Transverse colon (tissue), 3 donors: ENCODE results near the gene ARHGAP6.

ENCODE experiments used
- EP300 ChIP-seq: sonication (generic); formaldehyde crosslinking; IDR thresholded peaks from one replicate; pipeline ENCODE4 v1.6.1; 2017; ENCODE audit warnings: antibody characterized with exemption, low read depth
- POLR2A ChIP-seq: fragments of 450-650 bp; IDR thresholded peaks from one replicate; pipeline ENCODE4 v1.6.1; 2016; ENCODE audit warnings: antibody characterized with exemption, mild to moderate bottlenecking, moderate library complexity
- TF ChIP-seq, protein P1 (sequence below), 5 experiments: fragments of 200-600 bp in 3 of 5; fragments of 450-650 bp in 2 of 5; sonication (generic) in 3 of 5; IDR thresholded peaks; 1 replicate in 2 of 5; 2 replicates in 3 of 5; pipeline ENCODE4 v1.5.1; 2016 to 2017; ENCODE audit warnings: antibody characterized with exemption in 5 of 5, inconsistent platforms in 3 of 5, mild to moderate bottlenecking in 2 of 5, moderate library complexity in 1 of 5

GRCh38 chrX:11164433-11164832 is 501.3 kb downstream of the ARHGAP6 start:
- TF ChIP-seq, protein P1, sequence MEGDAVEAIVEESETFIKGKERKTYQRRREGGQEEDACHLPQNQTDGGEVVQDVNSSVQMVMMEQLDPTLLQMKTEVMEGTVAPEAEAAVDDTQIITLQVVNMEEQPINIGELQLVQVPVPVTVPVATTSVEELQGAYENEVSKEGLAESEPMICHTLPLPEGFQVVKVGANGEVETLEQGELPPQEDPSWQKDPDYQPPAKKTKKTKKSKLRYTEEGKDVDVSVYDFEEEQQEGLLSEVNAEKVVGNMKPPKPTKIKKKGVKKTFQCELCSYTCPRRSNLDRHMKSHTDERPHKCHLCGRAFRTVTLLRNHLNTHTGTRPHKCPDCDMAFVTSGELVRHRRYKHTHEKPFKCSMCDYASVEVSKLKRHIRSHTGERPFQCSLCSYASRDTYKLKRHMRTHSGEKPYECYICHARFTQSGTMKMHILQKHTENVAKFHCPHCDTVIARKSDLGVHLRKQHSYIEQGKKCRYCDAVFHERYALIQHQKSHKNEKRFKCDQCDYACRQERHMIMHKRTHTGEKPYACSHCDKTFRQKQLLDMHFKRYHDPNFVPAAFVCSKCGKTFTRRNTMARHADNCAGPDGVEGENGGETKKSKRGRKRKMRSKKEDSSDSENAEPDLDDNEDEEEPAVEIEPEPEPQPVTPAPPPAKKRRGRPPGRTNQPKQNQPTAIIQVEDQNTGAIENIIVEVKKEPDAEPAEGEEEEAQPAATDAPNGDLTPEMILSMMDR (IDR thresholded peaks at IDR 0.05) = no peak
- TF ChIP-seq POLR2A (no peak), EP300 (no peak)
